Stimulated activated CD8-positive, alpha-beta memory T cell treated with anti-CD3 and anti-CD28 coated beads, Interleukin-7, amount 100 ng/mL, for 24 hours (primary cell): ENCODE data around the gene TMC1.
"Not testable (repeated sequence)": the region's sequence is repeated elsewhere in the genome, so short reads cannot be mapped to it uniquely, and the experiment has no call there.

Experiments
- DNase-seq: peaks from one replicate; pipeline ENCODE4 v3.0.0-alpha.2; 2020; ENCODE audit warnings: low read depth

The TMC1 gene

GRCh38 chr9:72769546-72769945 lies 248.1 kb downstream of the TMC1 start:
- no peak for DNase-seq

- DNase-seq, result no peak
Observed at GRCh38 chr9:72772661-72773060, 251.3 kb downstream of the TMC1 start.

GRCh38 chr9:72773570-72773969 lies 252.2 kb downstream of the TMC1 start:
- no peak for DNase-seq

GRCh38 chr9:72775570-72775969 lies 254.2 kb downstream of the TMC1 start:
- DNase-seq, result no peak

- DNase-seq, result no peak
Observed at GRCh38 chr9:72779614-72780013, 258.2 kb downstream of the TMC1 start.

- DNase-seq, result no peak
Observed at GRCh38 chr9:72786948-72787347, 265.5 kb downstream of the TMC1 start.

GRCh38 chr9:72788966-72789735 lies 267.7 kb downstream of the TMC1 start:
- DNase-seq, result no peak

- no peak for DNase-seq
Observed at GRCh38 chr9:72789885-72790284, 268.5 kb downstream of the TMC1 start.

- no peak for DNase-seq
Observed at GRCh38 chr9:72790989-72791388, 269.6 kb downstream of the TMC1 start.

GRCh38 chr9:72791436-72791835 lies 270.0 kb downstream of the TMC1 start:
- DNase-seq, result no peak

- DNase-seq, result no peak
Observed at GRCh38 chr9:72794946-72795345, 273.5 kb downstream of the TMC1 start.

- DNase-seq, result no peak
Observed at GRCh38 chr9:72800328-72800994, 279.1 kb downstream of the TMC1 start.

GRCh38 chr9:72805238-72805637 lies 283.8 kb downstream of the TMC1 start:
- no peak for DNase-seq

- DNase-seq, result not testable (repeated sequence)
Observed at GRCh38 chr9:72806313-72806809, 285.0 kb downstream of the TMC1 start.

- no peak for DNase-seq
Observed at GRCh38 chr9:72807765-72808445, 286.5 kb downstream of the TMC1 start.

GRCh38 chr9:72808446-72808768 lies 287.0 kb downstream of the TMC1 start:
- no peak for DNase-seq

GRCh38 chr9:72809586-72809985 lies 288.2 kb downstream of the TMC1 start:
- DNase-seq, result no peak

- no peak for DNase-seq
Observed at GRCh38 chr9:72812559-72813111, 291.2 kb downstream of the TMC1 start.

GRCh38 chr9:72813544-72813943 lies 292.1 kb downstream of the TMC1 start:
- no peak for DNase-seq

- DNase-seq, result no peak
Observed at GRCh38 chr9:72814083-72814597, 292.7 kb downstream of the TMC1 start.

- DNase-seq, result no peak
Observed at GRCh38 chr9:72816666-72817065, 295.3 kb downstream of the TMC1 start.

GRCh38 chr9:72817413-72817812 lies 296.0 kb downstream of the TMC1 start:
- DNase-seq, result no peak

GRCh38 chr9:72818385-72818784 lies 297.0 kb downstream of the TMC1 start:
- DNase-seq, result no peak
